PC-9 (cell line): ENCODE results near the gene TTC28. TPM values are rescaled to one million over a fixed set of nuclear protein-coding genes. Genes with fewer than 3 reads are reported as not detected.

Experiments used
- BruUV-seq: library from RNA; stranded (reverse); fragments of 400-500 nt; replicated peaks from 2 replicates; lab custom pipeline; 2021; lab: Mats Ljungman, UMichigan
- CTCF ChIA-PET: fragments of 300-600 bp; sonication (Branson Sonifier 250); formaldehyde crosslinking; loops from one replicate; lab custom pipeline; 2022; ENCODE audit warnings: antibody characterized with exemption; lab: Charles Lee
- POLR2A ChIA-PET: fragments of 300-600 bp; sonication (Branson Sonifier 250); formaldehyde crosslinking; loops from one replicate; lab custom pipeline; 2022; ENCODE audit warnings: antibody characterized with exemption; ENCODE audit not compliant: unreplicated experiment; lab: Charles Lee
- DNase-seq, 2 experiments: peaks; one replicate each; pipeline versions ENCODE4 v3.0.0 to v3.0.0-alpha.2; 2015 to 2022; ENCODE audit warnings: mixed read lengths in 1 of 2
- H2AFZ ChIP-seq: fragments of 200-600 bp; sonication (generic); 2 replicates; pipeline ENCODE4 v1.8.1; 2017; ENCODE audit warnings: antibody characterized with exemption
- H3F3A ChIP-seq: fragments of 200-600 bp; sonication (generic); 2 replicates; pipeline ENCODE4 v1.8.1; 2017; ENCODE audit warnings: antibody characterized with exemption, mild to moderate bottlenecking, low read depth; ENCODE audit not compliant: insufficient read depth
- H3K27ac ChIP-seq: fragments of 200-600 bp; sonication (generic); 2 replicates; pipeline ENCODE4 v1.6.1; 2016; ENCODE audit warnings: mixed run types
- H3K27me3 ChIP-seq: fragments of 200-600 bp; sonication (generic); 2 replicates; pipeline ENCODE4 v1.6.1; 2016; ENCODE audit warnings: low read depth, mixed run types; ENCODE audit not compliant: insufficient read depth
- H3K36me3 ChIP-seq: fragments of 200-600 bp; sonication (generic); 2 replicates; pipeline ENCODE4 v1.6.1; 2016; ENCODE audit warnings: low read depth, mixed run types
- H3K4me1 ChIP-seq: fragments of 200-600 bp; sonication (generic); replicated peaks from 2 replicates; pipeline ENCODE4 v1.6.1; 2016; ENCODE audit warnings: mixed run types; ENCODE audit not compliant: insufficient read depth
- H3K4me2 ChIP-seq: fragments of 200-600 bp; sonication (generic); 2 replicates; pipeline ENCODE4 v1.6.1; 2017; ENCODE audit warnings: mixed run types
- H3K4me3 ChIP-seq: fragments of 200-600 bp; sonication (generic); 2 replicates; pipeline ENCODE4 v1.6.1; 2016; ENCODE audit warnings: mixed run types
- H3K79me2 ChIP-seq: fragments of 200-600 bp; sonication (generic); 2 replicates; pipeline ENCODE4 v1.6.1; 2017; ENCODE audit warnings: low read depth, mixed run types
- H3K9me2 ChIP-seq: fragments of 200-600 bp; sonication (generic); 2 replicates; pipeline ENCODE4 v1.8.1; 2017; ENCODE audit warnings: mild to moderate bottlenecking; ENCODE audit not compliant: insufficient read depth
- H3K9me3 ChIP-seq: fragments of 200-600 bp; sonication (generic); 2 replicates; pipeline ENCODE4 v1.8.1; 2016; ENCODE audit warnings: low read depth; ENCODE audit not compliant: insufficient read depth
- H4K20me1 ChIP-seq: fragments of 200-600 bp; sonication (generic); 2 replicates; pipeline ENCODE4 v1.8.1; 2017; ENCODE audit not compliant: insufficient read depth
- CTCF ChIP-seq: fragments of 200-600 bp; sonication (generic); conservative IDR thresholded peaks from 2 replicates; pipeline ENCODE4 v1.6.1; 2017; ENCODE audit warnings: mixed run types, antibody characterized with exemption, mild to moderate bottlenecking, moderate library complexity
- EZH2 ChIP-seq: fragments of 200-600 bp; sonication (generic); IDR thresholded peaks from 2 replicates; pipeline ENCODE4 v1.8.0; 2017; ENCODE audit warnings: antibody characterized with exemption, low read depth
- intact Hi-C: fragments of 100-400 bp; cut with micrococcal nuclease; formaldehyde crosslinking; loops from one replicate; pipeline ENCODE4 v1.10.0; 2022; ENCODE audit not compliant: unreplicated experiment
- total RNA-seq: library from RNA; stranded (reverse); gene quantifications from 2 replicates; pipeline ENCODE4 v1.2.3, GENCODE V29; 2021

Gene TTC28
- total RNA-seq, 1 experiment from 2014 or later: 6.7 TPM

GRCh38 chr22:28419919-28420318, 259.7 kb downstream of the TTC28 start:
- Histone ChIP-seq H2AFZ (no peak overlapping the region), H3K9me2 (no peaks in the 10 kb centered on the region), H3K4me1 (peaks cover 10% of the 10 kb centered on the region; the same call in 1 of the 2 replicates), H3K27me3 (no peaks in the 10 kb centered on the region), H4K20me1 (no peaks in the 10 kb centered on the region), H3K27ac (no peak overlapping the region), H3K4me3 (no peak overlapping the region), H3K4me2 (no peak overlapping the region), H3K9me3 (no peaks in the 10 kb centered on the region), H3K79me2 (no peaks in the 10 kb centered on the region), H3K36me3 (no peaks in the 10 kb centered on the region), H3F3A (no peaks in the 10 kb centered on the region; the same call in 1 of the 2 replicates)
- no peak for DNase-seq
- TF ChIP-seq CTCF: no peak
- POLR2A ChIA-PET: interaction anchor here (0.7 kb wide), 1 partner anchor 211 kb away, joined by 4 read pairs; no protein-coding TSS in a partner anchor
- CTCF ChIA-PET: no interaction called here
- BruUV-seq: no TSS peak
- intact Hi-C loops: no loop called here

- Histone ChIP-seq H3K79me2 (no peaks in the 10 kb centered on the region), H4K20me1 (no peaks in the 10 kb centered on the region), H3K4me2 (no peak overlapping the region), H2AFZ (no peak overlapping the region), H3F3A (no peaks in the 10 kb centered on the region), H3K27ac (no peak overlapping the region), H3K4me1 (no peaks in the 10 kb centered on the region; the same call in 1 of the 2 replicates), H3K4me3 (no peak overlapping the region), H3K9me3 (no peaks in the 10 kb centered on the region), H3K36me3 (no peaks in the 10 kb centered on the region), H3K27me3 (no peaks in the 10 kb centered on the region), H3K9me2 (no peaks in the 10 kb centered on the region)
- ChIA-PET POLR2A (no interaction called here), CTCF (no interaction called here)
- BruUV-seq: no TSS peak
- TF ChIP-seq CTCF: no peak
- TF ChIP-seq EZH2: no peak
- intact Hi-C loops: no loop called here
- DNase-seq: no peak
Measured at GRCh38 chr22:28418008-28418407, 261.6 kb downstream of the TTC28 start.

GRCh38 chr22:28417431-28417830, 262.2 kb downstream of the TTC28 start:
- Histone ChIP-seq H4K20me1 (no peaks in the 10 kb centered on the region), H3K4me3 (no peak overlapping the region), H3K9me3 (no peaks in the 10 kb centered on the region), H3K4me1 (no peaks in the 10 kb centered on the region; the same call in 1 of the 2 replicates), H3K9me2 (no peaks in the 10 kb centered on the region), H3K27me3 (no peaks in the 10 kb centered on the region), H3K4me2 (no peak overlapping the region), H3F3A (no peaks in the 10 kb centered on the region), H2AFZ (no peak overlapping the region), H3K36me3 (no peaks in the 10 kb centered on the region), H3K79me2 (no peaks in the 10 kb centered on the region), H3K27ac (no peak overlapping the region)
- POLR2A ChIA-PET: no interaction called here
- intact Hi-C loops: no loop called here
- BruUV-seq: no TSS peak
- CTCF ChIA-PET: no interaction called here
- TF ChIP-seq CTCF: no peak
- no peak for TF ChIP-seq EZH2
- no peak for DNase-seq
